OCI-LY7 (cell line): Measurements from ENCODE around the gene GLS. TPM values are rescaled to one million over a fixed set of nuclear protein-coding genes. Genes with fewer than 3 reads are reported as not detected.

Experiments
- BruUV-seq: library from RNA; stranded (reverse); fragments of 400-500 nt; replicated peaks from 2 replicates; lab custom pipeline; 2021; lab: Mats Ljungman, UMichigan
- CTCF ChIA-PET: fragments of 300-600 bp; sonication (Branson Sonifier 250); formaldehyde crosslinking; loops from one replicate; lab custom pipeline; 2022; ENCODE audit warnings: antibody characterized with exemption; ENCODE audit not compliant: unreplicated experiment; lab: Charles Lee
- POLR2A ChIA-PET: fragments of 300-600 bp; sonication (Branson Sonifier 250); formaldehyde crosslinking; loops from one replicate; lab custom pipeline; 2022; ENCODE audit warnings: antibody characterized with exemption; lab: Charles Lee
- DNase-seq: peaks from one replicate; pipeline ENCODE4 v3.0.0-alpha.2; 2015; ENCODE audit warnings: low spot score
- H2AFZ ChIP-seq: fragments of 200-600 bp; sonication (generic), shearing (Covaris generic); 2 replicates; pipeline ENCODE4 v1.6.1; 2014; ENCODE audit warnings: mild to moderate bottlenecking, antibody characterized with exemption, low read length, moderate library complexity
- H3K27ac ChIP-seq: fragments of 200-600 bp; sonication (generic); 2 replicates; pipeline ENCODE4 v1.5.1; 2014; ENCODE audit warnings: mixed run types, low read depth, mild to moderate bottlenecking, moderate library complexity, low read length, inconsistent platforms; ENCODE audit not compliant: poor library complexity, severe bottlenecking
- H3K36me3 ChIP-seq: fragments of 200-600 bp; sonication (generic); 2 replicates; pipeline ENCODE4 v1.6.1; 2014; ENCODE audit warnings: mild to moderate bottlenecking, antibody characterized with exemption, low read length, moderate library complexity, mixed read lengths; ENCODE audit not compliant: insufficient read depth
- H3K4me1 ChIP-seq: fragments of 200-600 bp; sonication (generic); 2 replicates; pipeline ENCODE4 v1.5.1; 2014; ENCODE audit warnings: mild to moderate bottlenecking, low read length; ENCODE audit not compliant: insufficient read depth, poor library complexity, severe bottlenecking
- H3K4me2 ChIP-seq: fragments of 200-600 bp; sonication (generic); 2 replicates; pipeline ENCODE4 v1.6.1; 2014; ENCODE audit warnings: mild to moderate bottlenecking, low read length
- H3K4me3 ChIP-seq: fragments of 200-600 bp; sonication (generic); 2 replicates; pipeline ENCODE4 v1.5.1; 2014; ENCODE audit warnings: mild to moderate bottlenecking, low read depth, low read length; ENCODE audit not compliant: poor library complexity, severe bottlenecking
- H3K79me2 ChIP-seq: fragments of 200-600 bp; sonication (generic); 2 replicates; pipeline ENCODE4 v1.6.1; 2016; ENCODE audit warnings: low read depth, mild to moderate bottlenecking, low read length, moderate library complexity, mixed read lengths; ENCODE audit not compliant: insufficient read depth
- H3K9me2 ChIP-seq: fragments of 200-600 bp; sonication (generic); 2 replicates; pipeline ENCODE4 v1.6.1; 2016; ENCODE audit warnings: mild to moderate bottlenecking, low read length, mixed read lengths; ENCODE audit not compliant: insufficient read depth
- H3K9me3 ChIP-seq: fragments of 200-600 bp; sonication (generic); 2 replicates; pipeline ENCODE4 v1.6.1; 2014; ENCODE audit warnings: mild to moderate bottlenecking, mixed run types, low read length, mixed read lengths
- H4K20me1 ChIP-seq: fragments of 200-600 bp; sonication (generic); 2 replicates; pipeline ENCODE4 v1.6.1; 2014; ENCODE audit warnings: mild to moderate bottlenecking, antibody characterized with exemption, low read length, moderate library complexity, mixed read lengths; ENCODE audit not compliant: insufficient read depth
- EZH2phosphoT487 ChIP-seq: fragments of 200-600 bp; sonication (generic); IDR thresholded peaks from 2 replicates; pipeline ENCODE4 v1.6.1; 2018; ENCODE audit warnings: low read depth, borderline replicate concordance, mild to moderate bottlenecking, mixed run types, antibody characterized with exemption, low read length, moderate library complexity, mixed read lengths
- intact Hi-C: fragments of 100-400 bp; cut with micrococcal nuclease; formaldehyde crosslinking; loops from one replicate; pipeline ENCODE4 v1.10.0; 2022; ENCODE audit not compliant: unreplicated experiment
- total RNA-seq, 2 experiments: library from RNA; depleted of rRNA in 1 of 2; stranded (reverse); fragments of >200 nt in 1 of 2; shearing (Covaris generic) in 1 of 2; gene quantifications; 2 replicates each; pipeline ENCODE4 v1.2.3, GENCODE V29; 2014 to 2022
- TF ChIP-seq, protein P1 (sequence below): fragments of 200-600 bp; sonication (generic); conservative IDR thresholded peaks from 2 replicates; pipeline ENCODE4 v1.5.1; 2014; ENCODE audit warnings: mild to moderate bottlenecking, antibody characterized with exemption, low read length, moderate library complexity, mixed read lengths

Gene GLS
- total RNA-seq, 2 experiments from 2014 or later = 102 to 103 TPM

DNA sequence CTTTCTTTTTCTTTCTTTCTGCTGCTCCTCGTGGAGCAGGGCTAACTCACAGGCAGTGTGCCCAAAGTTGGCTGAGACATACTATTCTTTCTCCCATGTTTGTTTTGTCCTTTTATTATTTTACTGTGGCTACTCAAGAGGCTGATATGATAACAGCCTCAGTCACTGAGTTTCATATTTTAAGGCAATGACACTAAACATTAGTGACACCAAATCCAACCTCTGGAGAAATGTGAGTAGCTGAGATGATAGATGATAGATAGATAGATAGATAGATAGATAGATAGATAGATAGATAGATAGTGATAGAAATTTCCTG lies 45.8 kb upstream of the GLS start:
- intact Hi-C loops = no loop called here
- TF ChIP-seq EZH2phosphoT487 = no peak
- TF ChIP-seq, protein P1, sequence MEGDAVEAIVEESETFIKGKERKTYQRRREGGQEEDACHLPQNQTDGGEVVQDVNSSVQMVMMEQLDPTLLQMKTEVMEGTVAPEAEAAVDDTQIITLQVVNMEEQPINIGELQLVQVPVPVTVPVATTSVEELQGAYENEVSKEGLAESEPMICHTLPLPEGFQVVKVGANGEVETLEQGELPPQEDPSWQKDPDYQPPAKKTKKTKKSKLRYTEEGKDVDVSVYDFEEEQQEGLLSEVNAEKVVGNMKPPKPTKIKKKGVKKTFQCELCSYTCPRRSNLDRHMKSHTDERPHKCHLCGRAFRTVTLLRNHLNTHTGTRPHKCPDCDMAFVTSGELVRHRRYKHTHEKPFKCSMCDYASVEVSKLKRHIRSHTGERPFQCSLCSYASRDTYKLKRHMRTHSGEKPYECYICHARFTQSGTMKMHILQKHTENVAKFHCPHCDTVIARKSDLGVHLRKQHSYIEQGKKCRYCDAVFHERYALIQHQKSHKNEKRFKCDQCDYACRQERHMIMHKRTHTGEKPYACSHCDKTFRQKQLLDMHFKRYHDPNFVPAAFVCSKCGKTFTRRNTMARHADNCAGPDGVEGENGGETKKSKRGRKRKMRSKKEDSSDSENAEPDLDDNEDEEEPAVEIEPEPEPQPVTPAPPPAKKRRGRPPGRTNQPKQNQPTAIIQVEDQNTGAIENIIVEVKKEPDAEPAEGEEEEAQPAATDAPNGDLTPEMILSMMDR = no peak
- no peaks in the 10 kb centered on the region for H3K4me1 ChIP-seq
- H3K27ac ChIP-seq = no peak overlapping the region
- no peaks in the 10 kb centered on the region for H4K20me1 ChIP-seq
- no peak for DNase-seq
- POLR2A ChIA-PET = interaction anchor here (0.6 to 0.9 kb wide), 2 partner anchors 20 to 639 kb away, joined by 3 read pairs; no protein-coding TSS in a partner anchor
- no peaks in the 10 kb centered on the region for H3K36me3 ChIP-seq
- H2AFZ ChIP-seq = no peak overlapping the region
- no TSS peak for BruUV-seq
- no peak overlapping the region for H3K4me3 ChIP-seq
- no peak overlapping the region for H3K4me2 ChIP-seq
- CTCF ChIA-PET = no interaction called here
- H3K9me2 ChIP-seq = no peaks in the 10 kb centered on the region
- H3K79me2 ChIP-seq = no peaks in the 10 kb centered on the region
- H3K9me3 ChIP-seq = no peaks in the 10 kb centered on the region

DNA sequence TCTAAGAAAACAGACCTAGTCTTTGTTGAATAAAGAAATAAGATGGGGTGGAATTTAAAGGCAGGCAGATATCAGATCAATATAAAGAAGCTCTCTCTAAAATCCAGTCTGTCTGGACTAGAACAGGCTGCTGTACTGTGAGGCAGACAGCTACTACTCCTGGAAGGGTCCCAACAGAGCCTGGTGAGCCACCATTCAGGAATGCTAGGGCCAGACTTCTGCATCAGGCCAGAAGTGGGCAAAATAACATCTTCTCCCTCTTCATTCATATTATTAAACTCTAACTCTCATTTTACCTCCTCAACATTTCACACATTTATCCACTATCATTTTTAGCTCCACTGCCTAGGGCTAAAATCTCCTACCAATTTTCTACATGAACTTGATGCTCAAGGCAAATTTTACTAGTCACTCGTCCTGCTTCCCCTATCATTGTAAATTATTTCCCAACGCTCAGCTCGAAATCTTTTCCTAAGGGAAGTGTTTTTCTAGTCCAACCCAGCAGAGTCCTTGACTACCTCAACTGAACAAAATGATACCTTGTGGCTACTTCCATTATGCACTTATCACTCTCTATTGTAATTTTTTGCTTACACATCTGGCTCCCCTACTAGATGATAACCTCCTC lies 45.2 kb upstream of the GLS start:
- no peak overlapping the region for H3K4me3 ChIP-seq
- no peak overlapping the region for H2AFZ ChIP-seq
- TF ChIP-seq EZH2phosphoT487 = no peak
- TF ChIP-seq, protein P1 = no peak
- H3K36me3 ChIP-seq = no peaks in the 10 kb centered on the region
- no TSS peak for BruUV-seq
- no peaks in the 10 kb centered on the region for H4K20me1 ChIP-seq
- H3K4me2 ChIP-seq = no peak overlapping the region
- DNase-seq = no peak
- H3K9me3 ChIP-seq = no peaks in the 10 kb centered on the region
- intact Hi-C loops = no loop called here
- CTCF ChIA-PET = no interaction called here
- no peaks in the 10 kb centered on the region for H3K79me2 ChIP-seq
- no peak overlapping the region for H3K27ac ChIP-seq
- H3K9me2 ChIP-seq = no peaks in the 10 kb centered on the region
- POLR2A ChIA-PET = interaction anchor here (0.6 kb wide), 1 partner anchor 639 kb away, joined by 3 read pairs; no protein-coding TSS in a partner anchor
- no peaks in the 10 kb centered on the region for H3K4me1 ChIP-seq

DNA sequence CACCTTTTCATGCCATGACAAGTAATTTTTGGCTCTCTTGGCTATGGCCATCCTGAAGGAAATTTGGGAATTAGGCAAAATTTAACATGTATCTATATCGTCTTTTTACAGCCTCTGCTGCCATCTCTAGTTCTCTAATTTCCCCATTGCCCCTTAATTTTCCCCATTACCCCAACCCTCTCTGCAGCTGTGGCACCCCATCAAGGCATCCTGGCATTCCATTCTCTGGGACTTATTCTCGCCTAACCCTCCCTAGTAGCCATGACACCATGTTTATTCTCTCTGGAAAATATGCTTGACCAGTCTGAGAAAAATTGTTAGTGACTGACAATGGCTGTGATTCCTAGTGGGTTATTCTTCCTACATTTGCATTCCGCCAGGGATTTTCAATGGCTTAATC lies 43.9 kb upstream of the GLS start:
- no peak overlapping the region for H3K27ac ChIP-seq
- no TSS peak for BruUV-seq
- H4K20me1 ChIP-seq = no peaks in the 10 kb centered on the region
- no peaks in the 10 kb centered on the region for H3K79me2 ChIP-seq
- no peaks in the 10 kb centered on the region for H3K4me1 ChIP-seq
- intact Hi-C loops = no loop called here
- TF ChIP-seq, protein P1 = no peak
- no peak for TF ChIP-seq EZH2phosphoT487
- H2AFZ ChIP-seq = no peak overlapping the region
- no peaks in the 10 kb centered on the region for H3K36me3 ChIP-seq
- no peak overlapping the region for H3K4me3 ChIP-seq
- no peaks in the 10 kb centered on the region for H3K9me3 ChIP-seq
- POLR2A ChIA-PET = no interaction called here
- CTCF ChIA-PET = no interaction called here
- H3K4me2 ChIP-seq = no peak overlapping the region
- DNase-seq = no peak
- no peaks in the 10 kb centered on the region for H3K9me2 ChIP-seq
